Measurements from ENCODE around the gene CXCL17. TPM values are rescaled to one million over a fixed set of nuclear protein-coding genes. Genes with fewer than 3 reads are reported as not detected.
"Not testable (repeated sequence)": the region's sequence is repeated elsewhere in the genome, so short reads cannot be mapped to it uniquely, and the experiment has no call there.

CXCL17 gene, protein sequence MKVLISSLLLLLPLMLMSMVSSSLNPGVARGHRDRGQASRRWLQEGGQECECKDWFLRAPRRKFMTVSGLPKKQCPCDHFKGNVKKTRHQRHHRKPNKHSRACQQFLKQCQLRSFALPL
- polyA plus RNA-seq (2012; ENCODE audit: insufficient read depth, insufficient read length), result not detected

DNA sequence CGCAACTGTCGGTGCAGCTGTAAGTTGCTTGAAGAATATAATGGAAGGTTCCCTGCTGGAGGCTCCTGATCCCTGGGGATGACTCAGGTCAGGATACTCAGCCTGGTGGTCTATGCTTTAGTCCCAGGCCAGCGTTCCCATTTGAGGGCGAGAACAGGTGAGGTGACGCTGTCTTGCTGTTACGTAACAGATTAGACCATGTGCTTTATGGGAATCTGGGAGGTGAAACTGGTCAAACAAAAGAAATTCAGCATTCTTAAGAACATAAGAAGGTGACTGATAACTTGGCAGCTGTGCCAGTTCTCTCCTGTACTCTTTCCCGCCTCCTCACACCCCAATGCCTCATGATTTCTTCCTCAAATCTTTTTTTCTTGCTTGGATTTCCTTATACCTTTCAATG is at the start of gene CXCL17:
TSS of gene CXCL17 (minus strand) at position 114 of the 400 bp plus-strand sequence. CDS start 114 bp downstream, outside the sequence.
- DNase-seq (ENCODE audit: low read depth, low spot score), result no peak

DNA sequence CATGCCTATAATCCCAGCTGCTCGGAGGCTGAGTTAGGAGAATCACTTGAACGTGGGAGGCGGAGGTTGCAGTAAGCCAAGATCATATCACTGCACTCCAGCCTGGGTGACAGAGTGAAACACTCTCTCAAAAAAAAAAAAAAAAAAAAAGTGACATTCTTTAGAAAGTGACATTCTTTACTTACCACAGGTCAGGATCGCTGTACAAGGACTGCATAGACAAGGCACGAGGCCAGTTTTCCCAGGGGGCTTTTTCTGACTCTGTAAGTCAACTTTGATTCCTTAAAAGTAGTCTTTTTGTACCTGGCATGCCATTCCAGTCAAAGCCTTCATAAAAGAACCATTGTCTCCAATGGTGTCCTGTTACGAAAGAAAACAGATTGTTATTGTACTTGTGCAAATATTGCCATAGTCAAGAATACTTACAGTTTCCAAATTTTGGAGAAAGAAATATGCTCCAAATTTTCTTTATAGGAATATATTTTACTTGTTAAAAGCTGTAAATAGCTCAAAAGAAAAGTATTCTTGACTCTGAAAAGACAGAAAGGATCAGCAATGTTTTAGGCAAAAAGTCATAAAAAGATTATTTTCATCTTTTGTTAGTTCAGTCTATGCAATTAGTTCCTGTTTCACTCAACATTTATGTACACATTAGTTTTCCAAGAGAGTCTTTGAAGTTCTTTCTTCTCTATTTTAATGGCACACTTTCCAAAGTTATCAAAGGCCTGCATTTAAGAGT is 46.2 kb upstream of the CXCL17 start:
- no peak for DNase-seq (ENCODE audit: low read depth, low spot score)
- no peak overlapping the region for H3K4me3 ChIP-seq (ENCODE audit: low read length)

More for the DNA sequence above, at the start of gene CXCL17:
- H3K4me3 ChIP-seq (ENCODE audit: low read length), result no peak within 1 kb of the TSS

DNA sequence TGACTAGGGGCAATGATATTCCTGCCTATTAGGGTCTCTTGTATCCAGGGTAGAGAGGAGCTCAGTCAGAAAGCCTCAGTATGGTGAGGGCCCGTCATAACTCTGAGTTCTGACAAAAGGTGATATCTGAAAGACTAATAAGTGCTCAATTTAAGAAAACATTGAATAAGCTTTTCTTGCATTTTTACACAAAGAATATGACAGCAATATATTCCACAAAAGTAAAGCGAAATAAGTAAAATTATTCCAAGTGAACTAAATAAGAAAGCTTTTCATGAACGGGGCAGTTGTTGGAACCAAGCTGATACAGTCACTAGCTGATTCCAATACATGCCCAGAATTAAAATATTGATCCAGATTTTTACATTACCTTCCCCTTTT is 45.0 kb upstream of the CXCL17 start:
- H3K4me3 ChIP-seq (ENCODE audit: low read length), result no peak overlapping the region
- no peak for DNase-seq (ENCODE audit: low read depth, low spot score)

DNA sequence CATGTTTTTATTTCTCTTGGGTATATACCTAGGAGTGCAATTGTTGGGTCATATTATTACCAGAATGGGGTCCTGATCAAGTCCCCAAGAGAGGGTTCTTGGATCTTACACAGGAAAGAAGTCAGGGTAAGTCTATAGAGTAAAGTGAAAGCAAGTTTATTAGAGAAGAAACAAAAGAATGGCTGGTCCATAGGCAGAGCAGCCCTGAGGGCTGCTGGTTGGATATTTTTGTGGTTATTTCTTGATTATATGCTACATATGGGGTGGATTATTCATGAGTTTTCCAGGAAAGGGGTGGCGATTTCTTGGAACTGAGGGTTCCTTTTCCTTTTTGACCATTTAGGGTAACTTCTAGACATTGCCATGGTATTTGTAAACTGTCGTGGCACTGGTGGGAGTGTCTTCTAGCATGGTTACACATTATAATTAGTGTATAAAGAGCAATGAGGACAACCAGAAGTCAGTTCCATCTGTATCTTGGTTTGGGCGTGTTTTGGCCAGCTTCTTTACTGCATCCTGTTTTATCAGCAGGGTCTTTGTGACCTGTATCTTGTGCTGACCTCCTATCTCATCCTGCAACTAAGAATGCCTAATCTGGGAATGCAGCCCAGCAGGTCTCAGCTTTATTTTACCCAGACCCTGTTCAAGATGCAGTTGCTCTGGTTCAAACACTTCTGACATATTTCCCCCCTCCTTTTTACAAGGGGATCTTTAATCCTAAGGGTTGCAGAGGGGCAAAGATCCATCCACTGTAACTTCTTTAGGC is 44.5 kb upstream of the CXCL17 start:
- no peak for DNase-seq (ENCODE audit: low read depth, low spot score)
- no peak overlapping the region for H3K4me3 ChIP-seq (ENCODE audit: low read length)

DNA sequence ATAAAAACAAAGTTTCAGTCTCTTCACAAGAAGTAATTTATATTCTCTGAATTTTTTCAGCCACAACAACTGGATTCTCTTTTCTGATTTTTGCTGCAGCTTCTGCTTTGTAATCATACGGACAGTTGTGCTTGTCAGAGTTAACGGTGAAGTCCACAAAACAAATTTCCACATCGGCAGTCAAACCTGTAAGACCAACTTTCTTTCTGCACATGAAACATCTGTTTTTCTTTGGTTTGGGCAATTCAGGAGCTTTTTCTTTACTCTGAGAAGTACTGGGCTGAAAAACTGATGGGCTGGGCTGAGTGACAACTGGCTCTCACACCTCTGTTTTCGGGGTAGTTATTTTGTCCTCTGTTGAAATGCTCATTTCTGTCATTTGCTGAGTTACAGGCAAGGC is 42.3 kb upstream of the CXCL17 start:
- not testable (repeated sequence) for H3K4me3 ChIP-seq (ENCODE audit: low read length); DNase-seq (ENCODE audit: low read depth, low spot score)

DNA sequence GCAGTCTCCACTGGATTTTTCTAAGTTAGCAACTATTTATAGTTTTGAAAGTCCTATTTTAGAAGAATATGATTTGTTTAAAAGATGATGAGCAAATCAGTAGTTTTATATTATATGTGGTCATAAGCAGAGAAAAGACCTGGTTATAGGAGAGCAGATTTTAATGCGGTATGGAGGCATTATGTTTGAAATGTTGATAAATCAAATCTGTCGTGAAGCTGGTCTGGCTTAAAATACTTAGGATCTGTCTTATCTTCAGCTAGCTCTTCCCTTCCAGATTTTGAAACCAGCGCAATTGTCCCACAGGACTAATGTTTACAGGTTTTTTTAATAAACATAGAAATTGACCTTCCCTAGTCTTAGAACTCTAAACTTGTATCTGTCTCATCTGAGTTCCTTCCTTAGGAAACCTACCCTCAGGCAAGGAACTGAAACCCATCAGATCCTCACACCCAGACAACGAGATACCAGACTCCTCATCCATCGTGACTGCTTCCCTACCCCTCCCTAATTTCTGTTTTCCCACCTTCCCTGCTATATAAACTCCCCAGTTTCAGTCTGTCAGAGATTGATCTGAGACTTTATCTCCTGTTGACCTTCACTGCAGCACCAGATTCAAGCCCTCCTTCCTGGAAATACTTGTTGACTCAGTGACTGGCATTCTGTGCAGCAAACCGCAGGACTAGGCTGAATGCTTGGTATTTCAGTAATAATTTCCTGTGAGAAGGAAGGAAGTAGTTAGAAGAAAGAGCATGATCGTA is 37.8 kb upstream of the CXCL17 start:
- H3K4me3 ChIP-seq (ENCODE audit: low read length), result no peak overlapping the region
- no peak for DNase-seq (ENCODE audit: low read depth, low spot score)

DNA sequence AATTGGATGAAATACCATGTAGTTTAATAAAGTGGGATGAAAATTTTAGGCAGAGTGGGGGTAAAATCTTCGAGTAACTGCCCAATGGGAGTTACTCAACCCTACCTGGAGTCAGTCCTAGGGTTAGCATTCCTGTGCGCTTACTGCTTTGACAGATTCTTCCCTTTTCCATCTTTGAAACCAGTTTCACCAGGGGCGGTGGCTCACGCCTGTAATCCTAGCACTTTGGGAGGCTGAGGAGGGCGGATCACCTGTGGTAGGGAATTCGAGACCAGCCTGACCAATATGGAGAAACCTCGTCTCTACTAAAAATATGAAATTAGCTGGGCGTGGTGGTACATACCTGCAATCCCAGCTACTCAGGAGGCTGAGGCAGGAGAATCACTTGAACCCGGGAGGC is 37.0 kb upstream of the CXCL17 start:
- DNase-seq (ENCODE audit: low read depth, low spot score), result no peak
- H3K4me3 ChIP-seq (ENCODE audit: low read length), result no peak overlapping the region

DNA sequence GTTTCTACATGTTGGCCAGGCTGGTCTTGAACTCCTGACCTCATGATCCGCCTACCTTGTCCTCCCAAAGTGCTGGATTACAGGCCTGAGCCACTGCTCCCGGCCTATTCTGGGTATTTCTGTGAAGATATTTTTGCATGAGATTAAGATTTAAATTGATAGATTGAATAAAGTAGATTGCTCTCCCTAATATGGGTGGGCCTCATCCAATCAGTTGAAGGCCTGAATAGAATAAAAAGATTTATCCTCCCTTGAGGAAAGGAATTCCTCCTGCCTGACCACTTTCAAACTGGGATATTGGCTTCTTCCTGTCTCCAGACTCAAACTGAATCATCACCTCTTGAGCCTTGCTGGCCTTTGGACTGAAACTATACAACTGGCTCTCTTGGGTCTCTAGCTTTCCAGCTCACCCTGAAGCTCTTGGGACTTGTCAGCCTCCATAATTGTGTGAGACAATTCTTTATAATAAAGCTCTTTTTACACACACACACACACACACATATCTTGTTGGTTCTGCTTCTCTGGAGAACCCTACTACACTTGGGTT is 36.1 kb upstream of the CXCL17 start:
- no peak overlapping the region for H3K4me3 ChIP-seq (ENCODE audit: low read length)

DNA sequence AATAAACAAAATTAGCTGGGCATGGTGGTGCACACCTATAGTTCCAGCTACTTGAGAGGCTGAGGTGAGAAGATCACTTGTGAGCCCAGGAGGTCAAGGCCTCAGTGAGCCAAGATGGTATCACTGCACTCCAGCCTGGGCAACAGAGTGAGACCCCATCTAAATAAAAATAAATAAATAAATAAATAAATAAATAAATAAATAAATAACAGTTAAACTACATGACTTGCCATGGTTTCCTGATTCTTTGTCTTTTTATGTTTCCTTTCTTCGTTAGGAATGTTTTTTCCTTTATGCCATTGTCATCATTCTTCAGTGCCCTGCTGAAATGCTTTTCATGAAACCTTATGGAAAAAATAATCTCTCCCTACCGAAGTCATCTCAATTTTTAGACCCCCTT is 35.2 kb upstream of the CXCL17 start:
- DNase-seq (ENCODE audit: low read depth, low spot score), result no peak
- H3K4me3 ChIP-seq (ENCODE audit: low read length), result no peak overlapping the region

More for the DNA sequence above, 36.1 kb upstream of the CXCL17 start:
- no peak for DNase-seq (ENCODE audit: low read depth, low spot score)

DNA sequence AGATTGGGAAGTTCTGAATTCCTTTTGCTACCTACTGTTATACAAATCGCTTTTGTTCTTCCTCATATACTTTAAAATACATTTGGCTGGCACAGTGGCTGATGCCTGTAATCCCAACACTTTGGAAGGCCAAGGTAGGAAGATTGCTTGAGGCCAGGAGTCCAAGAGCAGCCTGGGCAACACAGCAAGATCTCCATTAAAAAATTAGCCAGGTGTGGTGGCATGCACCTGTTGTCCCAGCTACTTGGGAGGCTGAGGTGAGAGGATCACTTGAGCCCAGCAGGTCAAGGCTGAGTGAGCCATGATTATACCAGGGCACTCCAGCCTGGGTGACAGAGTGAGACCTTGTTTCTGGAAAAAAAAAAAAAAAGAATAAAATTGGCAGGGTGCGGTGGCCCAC is 34.4 kb upstream of the CXCL17 start:
- no peak for DNase-seq (ENCODE audit: low read depth, low spot score)
- H3K4me3 ChIP-seq (ENCODE audit: low read length), result no peak overlapping the region

DNA sequence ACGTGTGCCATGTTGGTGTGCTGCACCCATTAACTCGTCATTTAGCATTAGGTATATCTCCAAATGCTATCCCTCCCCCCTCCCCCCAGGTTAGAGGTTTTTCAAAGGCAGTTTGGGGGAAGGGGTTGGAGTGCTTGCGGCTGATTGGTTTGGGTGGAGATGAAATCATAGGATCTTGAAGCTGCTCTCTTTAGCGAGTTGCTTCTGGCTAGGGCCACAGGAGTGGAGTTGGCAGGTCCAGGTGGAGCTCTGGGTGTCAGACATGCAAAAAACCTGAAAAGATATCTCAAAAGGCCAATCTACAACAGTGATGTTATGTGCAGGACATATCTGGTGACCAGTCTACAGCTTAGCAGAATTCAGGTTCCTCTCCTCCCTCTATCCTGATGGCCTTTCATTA is 32.6 kb upstream of the CXCL17 start:
- DNase-seq (ENCODE audit: low read depth, low spot score), result no peak

DNA sequence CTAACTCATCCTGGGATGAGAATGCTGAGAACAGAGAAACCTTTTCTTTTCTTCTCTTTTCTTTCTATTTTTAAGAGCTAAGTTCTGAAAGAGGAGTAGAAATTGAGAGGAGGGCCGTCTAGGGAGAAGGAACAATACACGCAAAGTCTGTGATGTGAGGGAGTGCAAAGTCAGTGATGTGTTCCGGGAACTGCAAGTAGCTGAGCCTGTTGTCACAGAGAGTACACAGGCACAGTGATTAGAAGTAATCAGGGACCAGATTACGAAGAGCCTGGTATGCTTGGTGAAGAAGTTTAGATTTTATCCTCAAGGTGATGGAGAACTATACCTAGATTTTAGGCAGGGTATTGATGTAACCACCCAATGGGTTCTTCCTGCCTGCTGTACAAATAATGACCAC is 32.0 kb upstream of the CXCL17 start:
- DNase-seq (ENCODE audit: low read depth, low spot score), result no peak

More for the DNA sequence above, 32.6 kb upstream of the CXCL17 start:
- no peak overlapping the region for H3K4me3 ChIP-seq (ENCODE audit: low read length)

DNA sequence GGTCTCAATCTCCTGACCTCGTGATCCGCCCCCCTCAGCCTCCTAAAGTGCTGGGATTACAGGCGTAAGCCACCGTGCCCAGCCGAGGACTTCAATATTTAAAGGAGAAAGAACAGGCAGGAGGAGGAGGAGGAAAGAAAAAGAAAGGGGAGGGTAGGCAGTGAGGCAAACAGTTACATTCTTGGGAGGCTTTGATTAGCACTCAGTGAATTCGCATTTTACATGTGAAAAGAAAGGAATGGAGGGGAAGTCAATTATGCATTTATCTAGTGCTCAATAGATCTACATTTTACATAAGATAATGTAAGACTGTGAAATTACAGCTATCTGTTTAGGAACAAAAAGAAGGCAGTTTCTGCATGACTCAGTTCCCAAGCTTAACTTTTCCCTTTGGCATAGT is 30.9 kb upstream of the CXCL17 start:
- no peak for DNase-seq (ENCODE audit: low read depth, low spot score)

More for the DNA sequence above, 32.0 kb upstream of the CXCL17 start:
- no peak overlapping the region for H3K4me3 ChIP-seq (ENCODE audit: low read length)

DNA sequence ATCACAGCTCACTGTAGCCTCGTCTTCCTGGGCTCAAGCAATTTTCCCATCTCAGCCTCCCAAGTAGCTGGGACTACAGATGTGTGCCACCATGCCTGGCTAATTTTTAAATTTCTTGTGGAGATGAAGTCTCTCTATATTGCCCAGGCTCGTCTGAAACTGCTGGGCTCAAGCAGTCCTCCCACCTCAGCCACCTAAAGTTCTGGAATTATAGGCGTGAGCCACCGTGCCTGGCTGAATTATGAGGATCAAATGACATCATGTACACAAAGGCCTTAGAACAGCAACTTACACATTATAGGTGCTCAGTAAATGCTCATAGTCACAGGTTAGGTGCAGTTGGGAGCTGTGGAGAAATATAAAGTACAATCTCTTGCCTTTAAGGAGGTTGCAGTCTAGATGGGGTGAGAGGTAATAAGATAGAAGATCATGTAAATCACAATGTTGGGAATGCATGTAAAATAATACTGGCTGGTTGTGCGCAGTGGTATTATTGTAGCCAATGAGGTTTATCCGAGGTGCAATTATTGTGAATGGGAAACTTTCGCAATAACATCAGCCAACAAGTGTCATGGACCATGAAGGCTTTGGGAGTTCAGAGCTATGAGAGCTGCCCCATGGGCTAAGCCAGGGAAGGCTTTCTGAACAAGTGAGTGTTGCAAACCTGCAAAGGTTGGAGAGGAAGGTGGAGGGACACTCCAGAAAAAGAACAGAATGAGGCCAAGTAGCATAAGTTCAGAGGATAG is 29.8 kb upstream of the CXCL17 start:
- H3K4me3 ChIP-seq (ENCODE audit: low read length), result no peak overlapping the region
- DNase-seq (ENCODE audit: low read depth, low spot score), result no peak

More for the DNA sequence above, 30.9 kb upstream of the CXCL17 start:
- no peak overlapping the region for H3K4me3 ChIP-seq (ENCODE audit: low read length)

DNA sequence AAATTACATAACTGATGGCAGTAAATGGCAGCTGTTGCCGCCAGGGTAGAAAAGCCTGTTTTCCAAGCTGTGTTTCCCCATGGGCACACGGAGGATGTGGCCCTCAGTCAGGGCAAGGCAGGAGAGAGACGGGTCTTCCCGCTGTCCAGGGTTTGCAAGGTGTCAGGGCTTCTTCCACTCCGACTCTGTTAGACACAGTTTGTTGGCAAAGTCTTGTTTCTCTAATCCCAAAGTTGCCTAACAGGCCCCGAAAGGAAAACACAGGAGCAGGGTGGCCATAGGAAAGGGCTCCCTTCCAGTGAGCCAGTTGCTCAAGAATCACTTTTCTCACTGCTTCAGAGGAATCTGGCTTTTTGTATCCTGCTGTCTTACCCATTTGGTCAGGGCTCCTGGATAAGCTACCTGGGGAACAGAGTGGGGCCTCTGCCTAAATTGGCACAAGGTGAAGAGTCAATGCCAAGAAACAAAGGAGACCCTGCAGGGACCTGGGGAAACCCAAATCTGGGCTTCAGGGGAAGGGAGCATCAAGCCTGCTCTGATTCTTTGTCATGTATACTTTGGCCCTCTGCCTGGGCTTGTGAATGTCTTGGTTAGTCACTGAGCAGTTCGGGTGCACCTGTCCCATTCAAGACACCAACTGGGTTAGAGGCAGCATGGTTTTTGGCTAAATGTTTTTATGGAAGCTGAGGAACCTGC is 29.0 kb upstream of the CXCL17 start:
- DNase-seq (ENCODE audit: low read depth, low spot score), result no peak

DNA sequence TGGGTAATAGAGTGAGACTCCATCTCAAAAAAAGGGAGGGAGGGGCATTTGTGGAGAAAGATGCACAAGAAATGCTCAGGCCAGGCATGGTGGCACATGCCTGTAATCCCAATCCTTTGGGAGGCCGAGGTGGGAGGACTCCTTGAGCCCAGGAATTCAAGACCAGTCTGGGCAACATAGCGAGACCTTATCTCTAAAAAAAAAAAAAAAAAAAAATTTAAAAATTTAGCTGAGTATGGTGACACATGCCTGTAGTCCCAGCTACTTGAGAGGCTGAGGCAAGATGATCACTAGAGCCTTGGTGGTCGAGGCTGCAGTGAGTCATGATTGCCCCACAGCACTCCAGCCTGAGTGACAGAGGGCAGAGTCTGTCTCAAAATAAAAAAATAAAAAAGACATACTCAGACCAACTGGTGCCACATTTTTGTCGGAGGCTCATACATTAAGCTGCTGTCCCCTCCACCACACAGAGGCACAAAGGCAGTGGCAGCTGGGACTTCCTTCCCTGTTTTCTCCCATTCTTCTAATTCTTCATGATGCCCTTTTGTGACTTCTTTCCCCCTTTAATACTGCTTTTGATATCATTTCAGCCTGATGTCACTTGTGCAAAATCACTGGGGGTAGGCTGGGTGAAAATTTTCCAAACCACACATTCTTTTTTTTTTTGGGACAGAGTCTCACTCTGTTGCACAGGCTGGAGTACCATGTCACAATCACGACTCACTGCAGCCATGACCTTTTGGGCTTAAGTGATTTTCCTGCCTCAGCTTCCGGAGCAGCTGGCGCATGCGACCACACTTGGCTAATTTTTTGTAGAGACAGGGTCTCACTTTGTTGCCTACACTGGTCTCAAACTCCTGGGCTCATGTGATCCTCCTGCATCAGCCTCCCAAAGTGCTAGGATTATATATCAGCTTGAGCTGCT is 26.8 kb upstream of the CXCL17 start:
- H3K4me3 ChIP-seq (ENCODE audit: low read length), result no peak overlapping the region
- DNase-seq (ENCODE audit: low read depth, low spot score), result no peak

More for the DNA sequence above, 29.0 kb upstream of the CXCL17 start:
- no peak overlapping the region for H3K4me3 ChIP-seq (ENCODE audit: low read length)

DNA sequence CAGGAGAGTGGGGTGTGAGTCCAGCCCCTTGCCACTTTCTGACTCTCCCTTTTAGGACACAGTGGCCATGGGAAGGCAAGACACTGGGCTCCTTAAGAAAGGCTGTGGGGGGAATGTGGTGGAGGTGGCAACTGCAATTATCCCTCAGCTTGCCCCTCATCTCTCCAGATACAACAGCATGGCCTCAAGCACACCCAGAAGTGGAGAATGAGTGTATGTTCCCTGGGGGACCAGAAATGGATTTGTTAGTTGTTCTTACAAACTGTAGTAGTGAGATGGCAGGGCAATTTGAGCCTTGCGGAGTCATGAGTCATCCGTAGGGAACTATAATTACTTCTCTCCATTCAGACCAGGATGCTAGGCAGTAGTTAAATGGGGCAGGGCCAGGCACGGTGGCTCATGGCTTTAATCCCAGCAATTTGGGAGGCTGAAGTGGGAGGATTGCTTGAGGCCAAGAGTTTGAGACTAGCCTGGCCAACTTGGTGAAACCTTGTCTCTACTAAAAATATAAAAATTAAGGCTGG is 25.6 kb upstream of the CXCL17 start:
- no peak overlapping the region for H3K4me3 ChIP-seq (ENCODE audit: low read length)
- DNase-seq (ENCODE audit: low read depth, low spot score), result no peak

All from Jurkat, Clone E6-1 (cell line).